Astrocyte of the spinal cord (primary cell): Measurements from ENCODE around the gene FZD7.

Experiments used
- DNase-seq: peaks from one replicate; pipeline ENCODE4 v3.0.0; 2011; ENCODE audit warnings: low read depth, low spot score
- H3K4me3 ChIP-seq: 2 replicates; pipeline ENCODE4 v1.5.1; 2011; ENCODE audit warnings: low read depth, mild to moderate bottlenecking, low read length, moderate library complexity
- in situ Hi-C: cut with HindIII; loops from 2 replicates; pipeline ENCODE4 v1.10.0; 2017; ENCODE audit warnings: low sequenced_read_pairs
- TF ChIP-seq, protein P1 (sequence below): IDR thresholded peaks from 2 replicates; pipeline ENCODE4 v1.5.1; 2012; ENCODE audit warnings: low read depth, mild to moderate bottlenecking, low read length, inconsistent platforms

The FZD7 gene

DNA sequence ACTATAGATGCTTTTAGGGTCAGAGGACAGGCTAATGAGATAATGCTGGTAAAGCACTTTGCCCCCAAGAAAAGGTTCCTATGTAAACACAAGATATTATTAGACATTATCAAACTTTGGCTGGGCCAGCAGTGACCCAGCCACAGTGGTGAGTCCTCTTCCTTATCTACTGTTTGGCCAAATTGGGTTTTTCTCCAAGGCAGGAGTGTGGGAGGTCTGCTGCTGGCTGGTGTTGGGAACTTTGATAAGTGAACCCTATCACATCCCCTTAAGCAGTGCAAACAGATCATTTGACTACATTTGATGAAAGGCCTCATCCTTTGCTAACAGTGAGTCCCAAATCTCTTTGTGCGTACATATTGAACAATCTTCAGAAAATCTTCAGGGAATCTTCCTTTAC lies 16.2 kb downstream of the FZD7 start:
- DNase-seq = no peak
- in situ Hi-C loops = no loop called here
- TF ChIP-seq, protein P1, sequence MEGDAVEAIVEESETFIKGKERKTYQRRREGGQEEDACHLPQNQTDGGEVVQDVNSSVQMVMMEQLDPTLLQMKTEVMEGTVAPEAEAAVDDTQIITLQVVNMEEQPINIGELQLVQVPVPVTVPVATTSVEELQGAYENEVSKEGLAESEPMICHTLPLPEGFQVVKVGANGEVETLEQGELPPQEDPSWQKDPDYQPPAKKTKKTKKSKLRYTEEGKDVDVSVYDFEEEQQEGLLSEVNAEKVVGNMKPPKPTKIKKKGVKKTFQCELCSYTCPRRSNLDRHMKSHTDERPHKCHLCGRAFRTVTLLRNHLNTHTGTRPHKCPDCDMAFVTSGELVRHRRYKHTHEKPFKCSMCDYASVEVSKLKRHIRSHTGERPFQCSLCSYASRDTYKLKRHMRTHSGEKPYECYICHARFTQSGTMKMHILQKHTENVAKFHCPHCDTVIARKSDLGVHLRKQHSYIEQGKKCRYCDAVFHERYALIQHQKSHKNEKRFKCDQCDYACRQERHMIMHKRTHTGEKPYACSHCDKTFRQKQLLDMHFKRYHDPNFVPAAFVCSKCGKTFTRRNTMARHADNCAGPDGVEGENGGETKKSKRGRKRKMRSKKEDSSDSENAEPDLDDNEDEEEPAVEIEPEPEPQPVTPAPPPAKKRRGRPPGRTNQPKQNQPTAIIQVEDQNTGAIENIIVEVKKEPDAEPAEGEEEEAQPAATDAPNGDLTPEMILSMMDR = no peak
- H3K4me3 ChIP-seq = no peak overlapping the region

- H3K4me3 ChIP-seq = no peak overlapping the region
- DNase-seq = no peak
- in situ Hi-C loops = no loop called here
- TF ChIP-seq, protein P1 = no peak
Observed at GRCh38 chr2:202050652-202051051, 17.0 kb downstream of the FZD7 start.

- H3K4me3 ChIP-seq = no peak overlapping the region
- in situ Hi-C loops = no loop called here
- DNase-seq = peak; percentile 56
- TF ChIP-seq, protein P1 = no peak
Observed at GRCh38 chr2:202051499-202052161, 18.0 kb downstream of the FZD7 start.

- TF ChIP-seq, protein P1 = no peak
- H3K4me3 ChIP-seq = no peak overlapping the region
- in situ Hi-C loops = no loop called here
- DNase-seq = no peak
Observed at GRCh38 chr2:202052235-202052634, 18.6 kb downstream of the FZD7 start.

GRCh38 chr2:202054679-202055078 lies 21.0 kb downstream of the FZD7 start:
- no peak overlapping the region for H3K4me3 ChIP-seq
- no peak for DNase-seq
- TF ChIP-seq, protein P1 = no peak
- in situ Hi-C loops = no loop called here

DNA sequence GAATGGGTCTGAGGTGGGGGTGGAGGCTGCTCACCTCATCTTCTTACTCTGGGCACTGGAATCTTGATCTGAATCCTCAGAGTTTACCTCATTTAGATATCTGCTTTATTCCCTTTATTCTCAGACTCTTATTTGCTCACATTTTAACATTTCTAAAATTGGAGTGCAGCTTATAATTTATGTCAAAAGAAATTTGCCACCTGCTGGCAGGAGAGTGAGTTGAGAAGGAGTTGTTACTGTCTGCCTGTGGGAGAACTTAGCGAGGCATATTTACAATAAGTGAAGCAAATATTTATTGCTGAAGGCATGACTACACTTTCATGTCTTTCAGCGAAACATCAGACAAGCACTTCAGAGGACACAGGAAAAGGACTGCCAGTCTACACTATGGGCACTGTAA lies 23.0 kb downstream of the FZD7 start:
- H3K4me3 ChIP-seq = no peak overlapping the region
- DNase-seq = no peak
- TF ChIP-seq, protein P1 = peak; percentile 39
- in situ Hi-C loops = no loop called here
